Activated naive CD4-positive, alpha-beta T cell (primary cell): Measurements from ENCODE around the gene WDFY1.

Experiments used
- DNase-seq, 4 experiments: peaks; one replicate each; lab custom pipeline; 2025; lab: John Stamatoyannopoulos, UW

The WDFY1 gene

GRCh38 chr2:223856584-223856983 is 88.6 kb downstream of the WDFY1 start:
- DNase-seq: no peak

- DNase-seq: no peak
Measured at GRCh38 chr2:223856021-223856420, 89.1 kb downstream of the WDFY1 start.

DNA sequence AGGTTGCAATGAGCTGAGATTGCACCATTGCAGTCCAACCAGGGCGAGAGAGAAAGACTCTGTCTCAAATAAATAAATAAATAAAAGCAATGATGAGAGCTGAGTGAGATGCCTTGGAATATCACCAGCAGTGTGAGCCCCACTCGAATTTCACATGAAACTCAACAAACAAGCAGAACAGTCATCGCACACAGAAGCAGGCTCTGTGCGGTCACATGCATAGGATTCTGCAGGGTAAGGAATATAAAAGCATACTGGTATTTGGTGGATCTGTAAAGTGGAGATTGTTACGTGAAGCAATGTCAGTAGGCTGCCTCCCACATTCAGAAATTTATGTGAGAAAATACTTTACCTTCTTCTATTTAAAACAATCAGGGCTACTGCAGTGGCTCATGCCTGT is 89.7 kb downstream of the WDFY1 start:
- no peak for DNase-seq

GRCh38 chr2:223854741-223855140 is 90.4 kb downstream of the WDFY1 start:
- DNase-seq: no peak

DNA sequence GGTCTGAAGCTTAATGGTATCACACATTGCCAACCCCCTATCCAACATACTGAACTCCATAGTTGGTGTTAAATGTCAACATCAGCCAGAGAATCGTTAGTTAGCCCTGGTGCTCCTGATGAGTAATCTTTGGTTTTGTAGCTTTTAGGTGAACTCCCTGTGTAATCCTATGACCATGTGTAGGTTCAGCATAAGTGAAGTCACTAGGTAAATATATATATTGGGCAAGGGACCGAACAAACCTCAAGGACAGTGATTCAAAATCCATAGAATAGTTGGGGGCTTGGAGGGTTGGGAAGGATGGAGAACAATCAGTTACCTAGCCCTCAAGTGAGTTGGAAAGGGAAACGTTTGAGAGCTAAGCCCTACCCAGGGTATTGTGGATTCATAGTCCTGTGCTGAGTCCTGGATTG is 91.7 kb downstream of the WDFY1 start:
- DNase-seq: no peak

DNA sequence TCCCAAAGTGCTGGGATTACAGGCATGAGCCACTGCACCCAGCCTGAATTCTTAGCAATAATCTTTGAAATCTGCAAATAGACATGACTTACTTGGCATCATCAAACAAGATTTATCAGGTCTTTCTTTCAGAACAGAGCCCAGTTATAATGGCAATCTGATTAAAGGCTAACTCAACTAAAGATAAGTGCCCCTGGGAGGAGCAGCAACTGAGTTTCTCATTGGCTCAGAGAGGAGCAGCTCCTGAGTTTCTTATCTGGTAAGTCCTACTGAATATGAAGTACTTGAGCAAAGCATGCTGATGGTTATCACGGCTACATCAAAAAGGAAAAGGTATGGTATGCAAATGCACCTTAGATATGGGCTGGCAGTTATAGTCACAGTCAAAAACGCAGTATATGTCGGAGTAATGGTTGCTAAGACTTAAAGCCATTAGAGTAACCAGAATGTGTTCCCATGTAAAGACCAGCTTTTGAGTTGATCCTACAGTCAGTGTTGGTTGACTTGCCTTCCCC is 92.8 kb downstream of the WDFY1 start:
- no peak for DNase-seq

DNA sequence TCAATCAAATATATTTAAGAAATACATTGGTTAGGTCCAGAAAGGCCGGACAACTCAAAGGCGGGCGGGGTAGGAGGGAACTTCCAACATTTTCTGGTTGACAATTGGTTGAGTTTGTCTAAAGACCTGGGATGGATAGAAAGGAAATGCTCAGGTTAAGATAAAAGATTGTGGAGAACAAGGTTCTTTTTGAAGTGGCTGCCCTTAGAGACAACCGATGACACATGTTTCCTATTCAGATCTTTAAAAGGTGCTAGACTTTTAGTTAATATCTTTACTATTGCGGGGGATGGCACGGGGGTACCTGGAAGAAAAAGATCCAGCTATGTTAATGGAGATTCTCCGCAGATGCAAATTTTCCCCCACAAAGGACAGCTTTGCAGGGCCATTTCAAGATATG is 97.7 kb downstream of the WDFY1 start:
- no peak for DNase-seq

DNA sequence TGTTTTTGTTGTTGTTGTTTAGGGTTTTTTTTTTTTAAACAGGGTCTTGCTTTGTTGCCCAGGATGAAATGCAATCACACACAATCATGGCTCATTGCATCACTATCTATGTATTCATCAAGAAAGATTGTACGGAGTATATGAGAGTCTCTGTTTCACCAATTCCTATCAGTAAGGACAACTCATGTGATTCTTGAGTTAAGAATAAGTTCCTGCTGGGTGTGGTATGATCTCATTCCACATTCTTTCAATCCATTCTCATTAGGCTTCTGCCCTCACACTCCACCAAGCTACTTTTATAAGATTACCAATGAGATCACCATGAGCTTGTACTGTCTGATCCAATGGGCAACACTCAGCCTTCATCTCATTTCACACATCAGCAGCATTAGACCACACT is 98.6 kb downstream of the WDFY1 start:
- DNase-seq: no peak

- DNase-seq: no peak
Measured at GRCh38 chr2:223841436-223842190, 103.5 kb downstream of the WDFY1 start.

- DNase-seq: peak; percentile 28 to 53 (median 34)
Measured at GRCh38 chr2:223837287-223838061, 107.7 kb downstream of the WDFY1 start, which contains the start of gene AP1S3. AP1S3 (minus strand) TSS chr2:223837582; CDS start chr2:223837450, 132 bp downstream.

GRCh38 chr2:223835701-223836532 is 109.2 kb downstream of the WDFY1 start:
- DNase-seq: no peak

DNA sequence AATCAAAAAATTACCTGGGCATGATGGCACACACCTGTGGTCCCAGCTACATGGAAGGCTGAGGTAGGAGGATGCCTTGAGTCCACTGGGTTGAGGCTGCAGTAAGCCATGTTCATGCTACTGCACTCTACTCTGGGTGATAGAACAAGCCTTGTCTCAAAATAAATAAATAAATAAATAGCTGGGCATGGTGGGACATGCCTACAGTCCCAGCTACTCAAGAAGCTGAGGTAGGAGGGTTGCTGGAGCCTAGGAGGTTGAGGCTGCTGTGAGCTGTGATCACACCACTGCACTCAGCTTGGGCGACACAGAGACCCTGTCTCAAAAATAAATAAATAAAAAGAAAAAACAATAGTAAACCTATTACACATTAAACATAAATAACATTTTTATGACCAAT is 110.7 kb downstream of the WDFY1 start:
- DNase-seq: no peak

GRCh38 chr2:223832241-223832903 is 112.8 kb downstream of the WDFY1 start:
- DNase-seq: no peak

DNA sequence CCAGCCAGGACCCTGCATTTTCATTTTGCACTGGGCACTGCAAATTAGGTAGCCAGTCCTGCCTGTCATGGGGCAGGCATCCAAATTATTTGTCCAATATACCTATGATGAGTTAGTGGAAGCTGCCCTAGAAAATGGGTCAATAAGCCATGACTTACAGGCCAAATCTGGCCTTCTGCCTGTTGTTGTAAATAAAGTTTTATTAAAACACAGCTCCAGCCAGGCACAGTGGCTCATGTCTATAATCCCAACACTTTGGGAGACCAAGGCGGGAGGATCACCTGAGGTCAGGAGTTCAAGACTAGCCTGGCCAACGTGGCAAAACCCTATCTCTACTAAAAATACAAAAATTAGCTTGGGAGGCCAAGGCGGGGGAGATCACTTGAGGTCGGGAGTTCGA is 116.0 kb downstream of the WDFY1 start:
- DNase-seq: no peak

DNA sequence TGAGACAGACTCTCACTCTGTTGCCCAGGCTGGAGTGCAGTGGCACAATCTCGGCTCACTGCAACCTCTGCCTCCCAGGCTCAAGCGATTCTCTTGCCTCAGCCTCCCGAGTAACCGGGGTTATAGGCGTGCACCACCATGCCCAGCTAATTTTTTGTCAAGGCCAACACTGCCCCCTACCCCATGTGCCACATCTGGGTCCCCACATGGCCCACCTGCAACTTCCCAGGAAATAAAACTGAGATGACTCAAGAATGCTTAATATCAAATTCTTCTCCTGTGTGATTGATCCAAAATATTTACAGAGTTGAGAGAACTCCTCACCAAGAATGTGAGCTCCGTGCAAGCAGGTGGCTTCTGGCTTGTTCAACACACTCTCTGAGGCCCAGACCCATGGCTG is 116.8 kb downstream of the WDFY1 start:
- DNase-seq: no peak

DNA sequence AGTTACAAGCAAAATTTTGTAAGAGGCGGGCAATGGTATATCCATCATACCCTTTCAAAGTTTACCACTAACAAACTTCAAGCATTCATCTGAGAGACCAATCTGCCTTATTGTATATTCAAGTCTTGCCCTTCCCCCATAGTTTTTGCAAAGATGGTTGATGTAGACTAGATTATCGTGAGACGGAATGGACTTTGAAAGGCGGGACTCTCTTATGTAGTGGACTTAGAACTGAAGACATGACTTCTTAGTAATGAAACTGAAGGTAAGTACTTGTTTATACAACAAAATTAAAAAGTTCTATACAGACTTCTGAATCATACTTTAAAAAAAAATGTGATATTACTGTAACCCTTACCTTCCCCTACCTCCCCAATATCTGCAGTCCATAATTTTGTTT is 118.1 kb downstream of the WDFY1 start:
- no peak for DNase-seq
